HG03520 (cell line): Measurements from ENCODE around the gene PPFIBP2.
"Not testable (repeated sequence)": the region's sequence is repeated elsewhere in the genome, so short reads cannot be mapped to it uniquely, and the experiment has no call there.

Experiments
- ATAC-seq: cut with Tn5 transposase; IDR thresholded peaks from one replicate; pipeline ENCODE4 v1.9.1; 2021; ENCODE audit warnings: mild to moderate bottlenecking, moderate library complexity; ENCODE audit not compliant: unreplicated experiment

PPFIBP2 gene

GRCh38 chr11:7498193-7498592 is 15.6 kb upstream of the PPFIBP2 start:
- ATAC-seq, result no peak

- ATAC-seq, result no peak
Measured at GRCh38 chr11:7499081-7499480, 14.7 kb upstream of the PPFIBP2 start.

- no peak for ATAC-seq
Measured at GRCh38 chr11:7500251-7500650, 13.5 kb upstream of the PPFIBP2 start.

- no peak for ATAC-seq
Measured at GRCh38 chr11:7501251-7501650, 12.5 kb upstream of the PPFIBP2 start.

- ATAC-seq, result no peak
Measured at GRCh38 chr11:7501894-7502293, 11.9 kb upstream of the PPFIBP2 start.

GRCh38 chr11:7506243-7506642 is 7.6 kb upstream of the PPFIBP2 start:
- no peak for ATAC-seq

- ATAC-seq, result no peak
Measured at GRCh38 chr11:7508087-7508486, 5.7 kb upstream of the PPFIBP2 start.

- no peak for ATAC-seq
Measured at GRCh38 chr11:7509966-7510365, 3.8 kb upstream of the PPFIBP2 start.

GRCh38 chr11:7511401-7511800 is 2.4 kb upstream of the PPFIBP2 start:
- ATAC-seq, result no peak

- peak; percentile 71 for ATAC-seq
Measured at GRCh38 chr11:7512525-7513233, 1.1 kb upstream of the PPFIBP2 start.

GRCh38 chr11:7514099-7514591 is 346 bp downstream of the PPFIBP2 start:
- no peak for ATAC-seq

- ATAC-seq, result no peak
Measured at GRCh38 chr11:7515447-7515886, 1.7 kb downstream of the PPFIBP2 start.

- ATAC-seq, result no peak
Measured at GRCh38 chr11:7516475-7516874, 2.7 kb downstream of the PPFIBP2 start.

GRCh38 chr11:7517743-7518142 is 3.9 kb downstream of the PPFIBP2 start:
- not testable (repeated sequence) for ATAC-seq

- no peak for ATAC-seq
Measured at GRCh38 chr11:7518811-7519562, 5.2 kb downstream of the PPFIBP2 start.

GRCh38 chr11:7520011-7520942 is 6.5 kb downstream of the PPFIBP2 start:
- ATAC-seq, result peak; percentile 40

GRCh38 chr11:7520981-7521487 is 7.2 kb downstream of the PPFIBP2 start:
- ATAC-seq, result peak; percentile 77

GRCh38 chr11:7522121-7522520 is 8.3 kb downstream of the PPFIBP2 start:
- ATAC-seq, result no peak

- ATAC-seq, result no peak
Measured at GRCh38 chr11:7522546-7522945, 8.7 kb downstream of the PPFIBP2 start.

- ATAC-seq, result no peak
Measured at GRCh38 chr11:7523416-7524210, 9.8 kb downstream of the PPFIBP2 start.
